NCI-H2227 (cell line): ENCODE data around the gene PPFIBP1.
"Not testable (repeated sequence)": the region's sequence is repeated elsewhere in the genome, so short reads cannot be mapped to it uniquely, and the experiment has no call there.

ENCODE experiments used
- DNase-seq: peaks from one replicate; lab custom pipeline; 2025; ENCODE audit not compliant: unreplicated experiment; lab: John Stamatoyannopoulos, UW

Gene PPFIBP1

GRCh38 chr12:27541031-27541719 lies 17.2 kb downstream of the PPFIBP1 start:
- DNase-seq, result no peak

- DNase-seq, result no peak
Observed at GRCh38 chr12:27542628-27543027, 18.6 kb downstream of the PPFIBP1 start.

- not testable (repeated sequence) for DNase-seq
Observed at GRCh38 chr12:27544858-27545257, 20.9 kb downstream of the PPFIBP1 start.

- no peak for DNase-seq
Observed at GRCh38 chr12:27545665-27546064, 21.7 kb downstream of the PPFIBP1 start.

GRCh38 chr12:27547592-27547991 lies 23.6 kb downstream of the PPFIBP1 start:
- DNase-seq, result no peak

- DNase-seq, result no peak
Observed at GRCh38 chr12:27548301-27549199, 24.5 kb downstream of the PPFIBP1 start.

GRCh38 chr12:27549236-27549800 lies 25.3 kb downstream of the PPFIBP1 start:
- no peak for DNase-seq

GRCh38 chr12:27549801-27550652 lies 26.0 kb downstream of the PPFIBP1 start:
- DNase-seq, result no peak

GRCh38 chr12:27550653-27550975 lies 26.6 kb downstream of the PPFIBP1 start:
- DNase-seq, result no peak

- no peak for DNase-seq
Observed at GRCh38 chr12:27551172-27551840, 27.3 kb downstream of the PPFIBP1 start.

- no peak for DNase-seq
Observed at GRCh38 chr12:27552235-27552634, 28.2 kb downstream of the PPFIBP1 start.

- no peak for DNase-seq
Observed at GRCh38 chr12:27552886-27553560, 29.0 kb downstream of the PPFIBP1 start.

- no peak for DNase-seq
Observed at GRCh38 chr12:27553941-27554340, 29.9 kb downstream of the PPFIBP1 start.

GRCh38 chr12:27554421-27555186 lies 30.6 kb downstream of the PPFIBP1 start:
- DNase-seq, result no peak

- no peak for DNase-seq
Observed at GRCh38 chr12:27555361-27555760, 31.4 kb downstream of the PPFIBP1 start.

- DNase-seq, result no peak
Observed at GRCh38 chr12:27555925-27556778, 32.1 kb downstream of the PPFIBP1 start.

GRCh38 chr12:27560126-27560525 lies 36.1 kb downstream of the PPFIBP1 start:
- no peak for DNase-seq
